Body of pancreas (tissue), 4 donors: ENCODE data around the gene EXOC7. TPM values are rescaled to one million over a fixed set of nuclear protein-coding genes. Genes with fewer than 3 reads are reported as not detected.
"Not testable (repeated sequence)": the region's sequence is repeated elsewhere in the genome, so short reads cannot be mapped to it uniquely, and the experiment has no call there.

Experiments used
- ATAC-seq: fragments of 150-250 bp; one replicate; pipeline ENCODE4 v1.9.1; 2016
- DNase-seq, 4 donors: peaks; one replicate each; pipeline ENCODE4 v3.0.0-alpha.2; 2019
- H3K27ac ChIP-seq, 4 donors: fragments of 200-600 bp; sonication (generic); 1 replicate in 3 of 4; 2 replicates in 1 of 4; pipeline versions ENCODE4 v1.5.1 to v1.6.1; 2016 to 2019; ENCODE audit warnings: mild to moderate bottlenecking in 1 of 4, mixed read lengths in 1 of 4, moderate library complexity in 1 of 4
- H3K27me3 ChIP-seq, 2 donors: fragments of 200-600 bp; sonication (generic); one replicate each; pipeline ENCODE4 v1.6.0; 2016; ENCODE audit warnings: mild to moderate bottlenecking in 1 of 2
- H3K36me3 ChIP-seq, 2 donors: fragments of 200-600 bp; sonication (generic); replicated peaks in 1 of 2; 2 replicates each; pipeline ENCODE4 v1.5.1; 2016; ENCODE audit warnings: low read depth in 2 of 2; ENCODE audit not compliant: insufficient read depth in 1 of 2
- H3K4me1 ChIP-seq: fragments of 200-600 bp; sonication (generic); one replicate; pipeline ENCODE4 v1.6.0; 2016
- H3K4me3 ChIP-seq, 2 donors: fragments of 200-600 bp; sonication (generic); 1 replicate in 1 of 2; 2 replicates in 1 of 2; pipeline ENCODE4 v1.5.1; 2016 to 2019
- H3K9me3 ChIP-seq, 3 donors: fragments of 200-600 bp; sonication (generic); 1 replicate in 2 of 3; 2 replicates in 1 of 3; pipeline ENCODE4 v1.5.1; 2016
- CTCF ChIP-seq, 7 experiments: fragments of 450-650 bp in 4 of 7; fragments of 200-600 bp in 3 of 7; sonication (generic) in 3 of 7; IDR thresholded peaks; one replicate each; pipeline ENCODE4 v1.5.1; 2016 to 2019; ENCODE audit warnings: antibody characterized with exemption in 7 of 7
- POLR2A ChIP-seq, 3 donors: fragments of 450-650 bp; IDR thresholded peaks; one replicate each; pipeline ENCODE4 v1.6.1; 2016; ENCODE audit warnings: antibody characterized with exemption in 3 of 3, mild to moderate bottlenecking in 2 of 3
- WGBS, 2 donors: methylation state at CpG; one replicate each; pipeline ENCODE4 v1.1.5; 2017; 5-methylcytosine and 5-hydroxymethylcytosine counted together
- intact Hi-C: fragments of 100-400 bp; cut with DNase I; formaldehyde crosslinking; loops from one replicate; pipeline ENCODE4 v1.15.1; 2023
- total RNA-seq, 2 donors: library from RNA; depleted of rRNA; stranded (reverse); fragments of >200 nt; gene quantifications; one replicate each; pipeline ENCODE4 v1.1.0, GENCODE V29; 2016

Gene EXOC7
- total RNA-seq, 2 donors from 2014 or later: 53.2 to 73.2 TPM

DNA sequence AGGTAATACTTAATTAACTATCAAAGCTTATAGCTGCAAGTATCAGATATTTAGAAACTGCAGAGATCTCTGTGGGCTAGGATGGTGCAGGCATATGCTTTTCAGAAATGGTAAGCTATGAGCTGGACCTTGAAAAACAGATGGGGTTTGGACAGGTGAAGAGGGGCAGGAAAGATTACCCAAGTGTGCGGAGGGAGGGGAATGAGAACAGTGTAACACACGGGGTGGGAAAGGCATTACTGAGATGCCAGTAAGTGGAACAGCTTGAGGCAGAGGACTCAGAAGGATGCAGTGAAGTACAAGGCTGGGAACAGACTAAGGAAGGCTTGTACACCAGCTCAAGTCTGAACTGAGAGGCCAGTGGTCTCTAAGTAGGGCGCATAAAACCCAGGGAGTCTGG, 54.3 kb downstream of the EXOC7 start:
- 89 to 91% methylated on average over 3 of the region's 3 CpGs for WGBS, 2 donors

GRCh38 chr17:76048711-76049110, 54.9 kb downstream of the EXOC7 start:
- Histone ChIP-seq H3K36me3 (peaks cover 46 to 47% of the 10 kb centered on the region in 2 donors), H3K9me3 (no peaks in the 10 kb centered on the region), H3K4me1 (peaks cover 6% of the 10 kb centered on the region), H3K27ac (no peak overlapping the region), H3K27me3 (no peaks in the 10 kb centered on the region), H3K4me3 (no peak overlapping the region)
- DNase-seq: no peak
- no peak for ATAC-seq
- 79 to 88% methylated on average over 9 of the region's 9 CpGs for whole genome bisulfite sequencing, 2 donors
- intact Hi-C loops: no loop called here
- TF ChIP-seq CTCF (IDR thresholded peaks at IDR 0.05) (no peak), POLR2A (IDR thresholded peaks at IDR 0.05) (no peak)

More for the DNA sequence above, 54.3 kb downstream of the EXOC7 start:
- DNase-seq: no peak
- Histone ChIP-seq H3K9me3 (no peaks in the 10 kb centered on the region), H3K27me3 (no peaks in the 10 kb centered on the region), H3K27ac (no peak overlapping the region), H3K4me1 (peaks cover 10% of the 10 kb centered on the region), H3K36me3 (peaks cover 41 to 42% of the 10 kb centered on the region in 2 donors), H3K4me3 (no peak overlapping the region)
- no peak for ATAC-seq
- no peak for TF ChIP-seq POLR2A (IDR thresholded peaks at IDR 0.05)
- TF ChIP-seq CTCF (IDR thresholded peaks at IDR 0.05): no peak
- intact Hi-C loops: no loop called here

DNA sequence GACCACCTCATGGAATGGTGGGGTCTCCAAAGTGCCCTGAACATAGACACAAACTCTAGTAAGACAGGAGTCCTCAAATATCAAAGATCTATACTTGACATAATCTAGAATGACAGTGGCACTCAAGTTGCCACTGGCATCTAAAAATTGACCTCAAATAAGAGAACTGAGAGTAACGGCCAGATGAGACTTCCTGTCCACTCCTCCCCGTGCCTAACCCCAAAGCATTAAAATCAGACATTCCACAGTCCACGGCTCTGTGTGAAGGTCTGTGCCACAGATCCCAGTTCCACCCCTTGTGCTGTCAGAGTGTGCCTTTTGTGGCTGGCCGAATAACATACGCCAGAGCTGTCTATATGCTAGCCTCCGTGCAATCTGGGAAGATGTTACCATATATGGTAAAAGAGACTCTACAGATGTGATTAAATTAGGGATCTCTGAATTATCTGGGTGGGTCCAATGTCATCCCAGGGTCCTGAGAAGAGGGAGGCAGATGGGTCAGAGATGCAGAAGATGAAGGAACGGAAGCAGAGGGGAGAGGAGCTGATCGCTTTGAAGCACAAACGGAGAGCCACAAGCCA, 55.5 kb downstream of the EXOC7 start:
- 73 to 86% methylated on average over 9 of the region's 9 CpGs for WGBS, 2 donors

GRCh38 chr17:76046064-76046463, 57.5 kb downstream of the EXOC7 start:
- Histone ChIP-seq H3K4me1 (no peaks in the 10 kb centered on the region), H3K9me3 (no peaks in the 10 kb centered on the region), H3K27ac (no peak overlapping the region), H3K36me3 (peaks cover 60 to 62% of the 10 kb centered on the region in 2 donors), H3K27me3 (no peaks in the 10 kb centered on the region), H3K4me3 (no peak overlapping the region)
- ATAC-seq (no peak), DNase-seq (no peak)
- intact Hi-C loops: no loop called here
- 84 to 85% methylated on average over 7 of the region's 8 CpGs for WGBS, 2 donors
- TF ChIP-seq POLR2A (IDR thresholded peaks at IDR 0.05): no peak
- TF ChIP-seq CTCF (IDR thresholded peaks at IDR 0.05): no peak

More for the DNA sequence above, 55.5 kb downstream of the EXOC7 start:
- intact Hi-C loops: no loop called here
- H3K4me3 ChIP-seq: no peak overlapping the region
- H3K4me1 ChIP-seq: peaks cover 4% of the 10 kb centered on the region
- peaks cover 52 to 53% of the 10 kb centered on the region in 2 donors for H3K36me3 ChIP-seq
- ATAC-seq: no peak
- TF ChIP-seq POLR2A (IDR thresholded peaks at IDR 0.05): no peak
- no peak for TF ChIP-seq CTCF (IDR thresholded peaks at IDR 0.05)
- H3K9me3 ChIP-seq: no peaks in the 10 kb centered on the region
- no peak overlapping the region for H3K27ac ChIP-seq
- no peak for DNase-seq
- H3K27me3 ChIP-seq: no peaks in the 10 kb centered on the region

GRCh38 chr17:76044475-76045007, 59.0 kb downstream of the EXOC7 start:
- ATAC-seq, H3K4me1 ChIP-seq, intact Hi-C loops, H3K27me3 ChIP-seq, DNase-seq, H3K9me3 ChIP-seq, H3K27ac ChIP-seq, H3K4me3 ChIP-seq: not testable (repeated sequence)
- peaks cover 62 to 73% of the 10 kb centered on the region in 2 donors for H3K36me3 ChIP-seq
- WGBS, 2 donors: 75 to 82% methylated on average over 11 of the region's 11 CpGs

DNA sequence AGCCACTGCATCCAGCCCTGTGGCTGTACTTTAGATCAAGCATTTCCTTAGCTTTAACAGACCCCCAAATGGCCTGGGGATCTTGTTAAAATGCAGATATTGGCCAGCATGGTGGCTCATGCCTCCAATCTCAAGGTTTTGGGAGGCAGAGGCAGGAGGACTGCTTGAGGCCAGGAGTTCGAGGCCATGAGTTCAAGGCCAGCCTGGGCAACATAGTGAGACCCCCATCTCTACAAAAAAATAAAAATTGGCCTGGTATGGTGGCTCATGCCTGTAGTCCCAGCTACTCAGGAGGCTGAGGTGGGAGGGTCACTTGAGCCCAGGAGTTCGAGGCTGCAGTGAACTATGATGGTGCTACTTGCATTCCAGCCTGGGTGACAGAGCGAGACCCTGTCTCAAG, 60.7 kb downstream of the EXOC7 start:
- H3K27ac ChIP-seq, DNase-seq, H3K4me1 ChIP-seq, H3K4me3 ChIP-seq, intact Hi-C loops, ATAC-seq, H3K9me3 ChIP-seq, H3K27me3 ChIP-seq: not testable (repeated sequence)
- H3K36me3 ChIP-seq: peaks cover 48 to 74% of the 10 kb centered on the region in 2 donors
- WGBS, 2 donors: 93 to 98% methylated on average over 3 of the region's 3 CpGs
